NCI-H187 treated with DMSO at 0.1 percent for 48 hours (cell line): Measurements from ENCODE around the gene MARCHF10.
"Not testable (repeated sequence)": the region's sequence is repeated elsewhere in the genome, so short reads cannot be mapped to it uniquely, and the experiment has no call there.

Source experiments
- DNase-seq: peaks from one replicate; lab custom pipeline; 2025; lab: John Stamatoyannopoulos, UW

MARCHF10 gene

GRCh38 chr17:62696726-62697490 is 111.2 kb downstream of the MARCHF10 start:
- no peak for DNase-seq

- no peak for DNase-seq
Measured at GRCh38 chr17:62696256-62696655, 111.9 kb downstream of the MARCHF10 start.

GRCh38 chr17:62695093-62695738 is 112.9 kb downstream of the MARCHF10 start:
- DNase-seq = not testable (repeated sequence)

GRCh38 chr17:62693616-62694409 is 114.3 kb downstream of the MARCHF10 start:
- no peak for DNase-seq

- DNase-seq = no peak
Measured at GRCh38 chr17:62692721-62693431, 115.2 kb downstream of the MARCHF10 start.

GRCh38 chr17:62692159-62692651 is 115.9 kb downstream of the MARCHF10 start:
- DNase-seq = no peak

GRCh38 chr17:62691589-62691915 is 116.6 kb downstream of the MARCHF10 start:
- DNase-seq = not testable (repeated sequence)

GRCh38 chr17:62690168-62690897 is 117.8 kb downstream of the MARCHF10 start:
- DNase-seq = no peak

GRCh38 chr17:62689441-62690167 is 118.5 kb downstream of the MARCHF10 start:
- no peak for DNase-seq

- DNase-seq = no peak
Measured at GRCh38 chr17:62688398-62689160, 119.5 kb downstream of the MARCHF10 start.

- DNase-seq = no peak
Measured at GRCh38 chr17:62687997-62688396, 120.1 kb downstream of the MARCHF10 start.

GRCh38 chr17:62684179-62684578 is 123.9 kb downstream of the MARCHF10 start:
- no peak for DNase-seq

GRCh38 chr17:62681939-62682381 is 126.2 kb downstream of the MARCHF10 start:
- no peak for DNase-seq

- DNase-seq = no peak
Measured at GRCh38 chr17:62681061-62681938, 126.8 kb downstream of the MARCHF10 start.

GRCh38 chr17:62680541-62681052 is 127.5 kb downstream of the MARCHF10 start:
- no peak for DNase-seq

GRCh38 chr17:62679866-62680377 is 128.2 kb downstream of the MARCHF10 start:
- no peak for DNase-seq

- no peak for DNase-seq
Measured at GRCh38 chr17:62678214-62678919, 129.7 kb downstream of the MARCHF10 start.
